ENCODE measurements around the gene PPP1R1B. TPM values are rescaled to one million over a fixed set of nuclear protein-coding genes. Genes with fewer than 3 reads are reported as not detected.

PPP1R1B gene
- total RNA-seq, 1 experiment from 2014 or later = not detected

GRCh38 chr17:39598630-39599003, 28.1 kb upstream of the PPP1R1B start:
- intact Hi-C loops (cut with micrococcal nuclease; ENCODE audit: unreplicated experiment) = no loop called here
- CTCF ChIA-PET = no interaction called here
- Histone ChIP-seq H3K9me3 (ENCODE audit: insufficient read depth, low read depth) (no peaks in the 10 kb centered on the region), H4K20me1 (ENCODE audit: insufficient read depth) (no peaks in the 10 kb centered on the region), H3K4me1 (replicated peaks; ENCODE audit: insufficient read depth) (no peaks in the 10 kb centered on the region), H3F3A (ENCODE audit: insufficient read depth, low read depth) (no peaks in the 10 kb centered on the region), H3K4me3 (no peak overlapping the region), H3K9me2 (ENCODE audit: insufficient read depth) (no peaks in the 10 kb centered on the region), H3K27ac (no peak overlapping the region), H3K79me2 (ENCODE audit: low read depth) (no peaks in the 10 kb centered on the region), H3K4me2 (no peak overlapping the region), H3K36me3 (ENCODE audit: low read depth) (no peaks in the 10 kb centered on the region), H3K27me3 (ENCODE audit: insufficient read depth, low read depth) (peaks cover 98% of the 10 kb centered on the region), H2AFZ (no peak overlapping the region)
- TF ChIP-seq EZH2 (IDR thresholded peaks at IDR 0.05; ENCODE audit: low read depth) = 0 out of 2 replicates have a peak, but pooled peaks have one; percentile 21
- no peak for TF ChIP-seq CTCF (conservative IDR thresholded peaks at IDR 0.05)
- no TSS peak for BruUV-seq (replicated peaks)
- DNase-seq = no peak
- POLR2A ChIA-PET (ENCODE audit: unreplicated experiment) = no interaction called here

- POLR2A ChIA-PET (ENCODE audit: unreplicated experiment) = no interaction called here
These were observed 27.6 kb upstream of the PPP1R1B start for GRCh38 chr17:39599004-39599664.

GRCh38 chr17:39599665-39600231, 27.0 kb upstream of the PPP1R1B start:
- CTCF ChIA-PET = no interaction called here
- Histone ChIP-seq H3K9me2 (ENCODE audit: insufficient read depth) (no peaks in the 10 kb centered on the region), H4K20me1 (ENCODE audit: insufficient read depth) (no peaks in the 10 kb centered on the region), H3F3A (ENCODE audit: insufficient read depth, low read depth) (no peaks in the 10 kb centered on the region), H2AFZ (no peak overlapping the region), H3K4me2 (no peak overlapping the region), H3K4me3 (no peak overlapping the region), H3K79me2 (ENCODE audit: low read depth) (no peaks in the 10 kb centered on the region), H3K27ac (no peak overlapping the region), H3K27me3 (ENCODE audit: insufficient read depth, low read depth) (peaks cover 98% of the 10 kb centered on the region), H3K36me3 (ENCODE audit: low read depth) (no peaks in the 10 kb centered on the region), H3K9me3 (ENCODE audit: insufficient read depth, low read depth) (no peaks in the 10 kb centered on the region), H3K4me1 (replicated peaks; ENCODE audit: insufficient read depth) (no peaks in the 10 kb centered on the region)
- POLR2A ChIA-PET (ENCODE audit: unreplicated experiment) = no interaction called here
- no peak; the same call in 1 of the 2 replicates for TF ChIP-seq EZH2 (IDR thresholded peaks at IDR 0.05; ENCODE audit: low read depth)
- TF ChIP-seq CTCF (conservative IDR thresholded peaks at IDR 0.05) = no peak
- DNase-seq = no peak
- BruUV-seq (replicated peaks) = no TSS peak
- intact Hi-C loops (cut with micrococcal nuclease; ENCODE audit: unreplicated experiment) = no loop called here

More at GRCh38 chr17:39599004-39599664, 27.6 kb upstream of the PPP1R1B start:
- Histone ChIP-seq H3K27me3 (ENCODE audit: insufficient read depth, low read depth) (peaks cover 98% of the 10 kb centered on the region), H3K36me3 (ENCODE audit: low read depth) (no peaks in the 10 kb centered on the region), H2AFZ (no peak overlapping the region), H3K4me3 (no peak overlapping the region), H4K20me1 (ENCODE audit: insufficient read depth) (no peaks in the 10 kb centered on the region), H3K9me2 (ENCODE audit: insufficient read depth) (no peaks in the 10 kb centered on the region), H3K4me1 (replicated peaks; ENCODE audit: insufficient read depth) (no peaks in the 10 kb centered on the region), H3F3A (ENCODE audit: insufficient read depth, low read depth) (no peaks in the 10 kb centered on the region), H3K27ac (no peak overlapping the region), H3K9me3 (ENCODE audit: insufficient read depth, low read depth) (no peaks in the 10 kb centered on the region), H3K4me2 (no peak overlapping the region), H3K79me2 (ENCODE audit: low read depth) (no peaks in the 10 kb centered on the region)
- TF ChIP-seq EZH2 (IDR thresholded peaks at IDR 0.05; ENCODE audit: low read depth) (0 out of 2 replicates have a peak, but pooled peaks have one; percentile 1), CTCF (conservative IDR thresholded peaks at IDR 0.05) (no peak)
- intact Hi-C loops (cut with micrococcal nuclease; ENCODE audit: unreplicated experiment) = no loop called here
- CTCF ChIA-PET = no interaction called here
- BruUV-seq (replicated peaks) = no TSS peak
- DNase-seq = no peak

Data from PC-9 (cell line).